C4-2B (cell line): ENCODE data around the gene TMEM125.

Experiments used
- CTCF ChIP-seq: fragments of 450-650 bp; conservative IDR thresholded peaks from 2 replicates; pipeline ENCODE4 v1.5.1; 2017; ENCODE audit warnings: mild to moderate bottlenecking
- ZFX ChIP-seq: fragments of 450-650 bp; IDR thresholded peaks from 2 replicates; pipeline ENCODE4 v1.6.1; 2017

GRCh38 chr1:43284065-43284464 is 14.3 kb downstream of the TMEM125 start:
- no peak for TF ChIP-seq CTCF
- no peak for TF ChIP-seq ZFX
